ENCODE results near the gene ESPNL.

GRCh38 chr2:238092486-238093035 is 7.6 kb upstream of the ESPNL start:
- TF ChIP-seq POLR2A (IDR thresholded peaks at IDR 0.05; ENCODE audit: low read length): no peak
- TF ChIP-seq GATA1 (IDR thresholded peaks at IDR 0.05; ENCODE audit: low read depth, low read length): no peak
